Choroid plexus epithelial cell (primary cell): ENCODE data around the gene RNF103.
"Not testable (repeated sequence)": the region's sequence is repeated elsewhere in the genome, so short reads cannot be mapped to it uniquely, and the experiment has no call there.

ENCODE experiments used
- DNase-seq: peaks from one replicate; pipeline ENCODE4 v3.0.0-alpha.2; 2010; ENCODE audit warnings: low read depth
- H3K4me3 ChIP-seq: 2 replicates; pipeline ENCODE4 v1.5.1; 2011; ENCODE audit warnings: low read depth, mild to moderate bottlenecking, control low read depth, low read length, moderate library complexity
- TF ChIP-seq, protein P1 (sequence below): conservative IDR thresholded peaks from 2 replicates; pipeline ENCODE4 v1.5.1; 2011; ENCODE audit warnings: low read depth, mild to moderate bottlenecking, control low read depth, inconsistent platforms, low read length, moderate library complexity

The RNF103 gene, protein sequence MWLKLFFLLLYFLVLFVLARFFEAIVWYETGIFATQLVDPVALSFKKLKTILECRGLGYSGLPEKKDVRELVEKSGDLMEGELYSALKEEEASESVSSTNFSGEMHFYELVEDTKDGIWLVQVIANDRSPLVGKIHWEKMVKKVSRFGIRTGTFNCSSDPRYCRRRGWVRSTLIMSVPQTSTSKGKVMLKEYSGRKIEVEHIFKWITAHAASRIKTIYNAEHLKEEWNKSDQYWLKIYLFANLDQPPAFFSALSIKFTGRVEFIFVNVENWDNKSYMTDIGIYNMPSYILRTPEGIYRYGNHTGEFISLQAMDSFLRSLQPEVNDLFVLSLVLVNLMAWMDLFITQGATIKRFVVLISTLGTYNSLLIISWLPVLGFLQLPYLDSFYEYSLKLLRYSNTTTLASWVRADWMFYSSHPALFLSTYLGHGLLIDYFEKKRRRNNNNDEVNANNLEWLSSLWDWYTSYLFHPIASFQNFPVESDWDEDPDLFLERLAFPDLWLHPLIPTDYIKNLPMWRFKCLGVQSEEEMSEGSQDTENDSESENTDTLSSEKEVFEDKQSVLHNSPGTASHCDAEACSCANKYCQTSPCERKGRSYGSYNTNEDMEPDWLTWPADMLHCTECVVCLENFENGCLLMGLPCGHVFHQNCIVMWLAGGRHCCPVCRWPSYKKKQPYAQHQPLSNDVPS

DNA sequence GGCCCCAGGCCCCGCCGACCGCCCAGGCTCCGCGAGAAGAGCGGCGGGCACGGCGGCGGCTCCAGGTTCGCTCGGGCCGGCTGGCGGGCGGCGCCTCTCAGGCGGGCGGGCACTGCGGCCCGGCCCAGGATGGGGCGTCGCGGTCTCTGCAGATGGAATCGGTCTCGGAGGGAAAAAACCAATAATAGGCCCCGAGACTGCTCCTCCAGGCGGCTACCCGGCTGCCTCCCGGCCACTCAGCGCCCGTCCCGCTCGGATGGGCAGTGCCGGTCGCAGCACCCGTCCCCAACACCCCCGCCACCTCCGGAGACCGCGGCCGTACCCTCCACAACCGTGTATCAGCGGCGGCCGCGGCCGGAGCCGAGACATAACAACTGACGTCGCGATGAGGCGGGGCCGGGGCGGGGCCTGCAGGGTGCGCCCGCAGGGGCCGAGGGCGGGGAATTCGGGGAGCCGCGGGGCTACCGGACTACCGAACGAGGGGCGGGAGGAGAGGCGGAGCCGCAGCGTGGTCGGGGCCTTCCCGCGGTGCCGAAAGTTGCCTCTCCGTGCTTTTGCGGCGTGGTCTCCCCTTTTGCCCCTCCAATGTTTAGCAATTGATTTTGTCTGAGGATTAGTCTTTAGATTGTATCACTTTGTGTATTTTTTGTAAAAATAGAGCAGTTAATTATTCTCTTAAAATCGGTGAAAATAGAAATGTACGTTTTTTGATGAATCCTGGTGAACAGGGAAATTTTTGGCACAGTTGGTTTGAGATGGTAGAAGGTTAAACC lies at the start of gene RNF103:
Gene RNF103 (minus strand): TSS at position 372 of the 773 bp plus-strand sequence. CDS start 979 bp downstream, outside the sequence.
- H3K4me3 ChIP-seq = peak within 1 kb of the TSS; percentile 84
- TF ChIP-seq, protein P1, sequence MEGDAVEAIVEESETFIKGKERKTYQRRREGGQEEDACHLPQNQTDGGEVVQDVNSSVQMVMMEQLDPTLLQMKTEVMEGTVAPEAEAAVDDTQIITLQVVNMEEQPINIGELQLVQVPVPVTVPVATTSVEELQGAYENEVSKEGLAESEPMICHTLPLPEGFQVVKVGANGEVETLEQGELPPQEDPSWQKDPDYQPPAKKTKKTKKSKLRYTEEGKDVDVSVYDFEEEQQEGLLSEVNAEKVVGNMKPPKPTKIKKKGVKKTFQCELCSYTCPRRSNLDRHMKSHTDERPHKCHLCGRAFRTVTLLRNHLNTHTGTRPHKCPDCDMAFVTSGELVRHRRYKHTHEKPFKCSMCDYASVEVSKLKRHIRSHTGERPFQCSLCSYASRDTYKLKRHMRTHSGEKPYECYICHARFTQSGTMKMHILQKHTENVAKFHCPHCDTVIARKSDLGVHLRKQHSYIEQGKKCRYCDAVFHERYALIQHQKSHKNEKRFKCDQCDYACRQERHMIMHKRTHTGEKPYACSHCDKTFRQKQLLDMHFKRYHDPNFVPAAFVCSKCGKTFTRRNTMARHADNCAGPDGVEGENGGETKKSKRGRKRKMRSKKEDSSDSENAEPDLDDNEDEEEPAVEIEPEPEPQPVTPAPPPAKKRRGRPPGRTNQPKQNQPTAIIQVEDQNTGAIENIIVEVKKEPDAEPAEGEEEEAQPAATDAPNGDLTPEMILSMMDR = no peak
- DNase-seq = peak; percentile 91

DNA sequence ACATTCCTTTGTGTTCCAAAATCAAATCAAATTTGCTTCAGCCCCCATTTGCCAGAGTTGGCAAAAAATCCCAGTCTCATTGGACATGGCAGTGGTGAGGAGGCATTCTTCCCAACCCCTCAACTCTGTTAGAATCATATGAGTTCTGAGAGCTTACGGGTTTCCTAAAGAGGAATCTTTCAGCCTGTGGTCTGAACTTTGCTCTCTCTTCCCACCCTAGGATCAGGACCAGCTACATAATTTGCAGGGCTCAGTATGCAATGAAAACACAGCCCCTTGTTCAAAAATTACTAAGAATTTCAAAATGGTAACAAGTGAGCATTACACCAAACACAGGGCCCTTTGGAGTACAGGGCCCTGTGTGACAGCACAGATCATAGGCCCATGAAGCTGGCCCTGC lies 49.3 kb upstream of the RNF103 start:
- H3K4me3 ChIP-seq = no peak overlapping the region
- DNase-seq = no peak
- TF ChIP-seq, protein P1 = no peak

DNA sequence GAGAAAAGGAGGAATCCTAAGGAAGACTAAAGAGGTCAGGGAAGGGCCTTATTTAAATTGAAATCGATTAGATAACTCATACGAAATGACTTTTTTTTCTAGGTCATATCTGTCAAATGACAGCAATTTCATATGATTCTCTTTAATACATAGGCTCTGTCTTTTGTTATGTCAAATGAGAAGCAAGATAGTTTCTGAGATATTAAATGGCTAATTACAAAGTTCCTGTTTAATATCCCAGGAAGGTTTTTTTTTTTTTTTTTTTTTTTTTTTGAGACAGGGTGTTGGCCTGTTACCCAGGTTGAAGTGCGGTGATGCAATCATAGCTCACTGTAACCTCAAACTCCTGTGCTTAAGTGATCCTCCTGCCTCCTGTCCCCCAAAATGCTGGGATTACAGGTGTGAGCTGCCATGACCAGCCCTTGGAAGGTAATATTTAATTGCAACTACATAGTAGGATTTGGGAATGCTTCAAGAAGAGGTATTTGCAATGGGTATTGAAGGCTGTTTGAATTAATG lies 48.4 kb upstream of the RNF103 start:
- DNase-seq = no peak

DNA sequence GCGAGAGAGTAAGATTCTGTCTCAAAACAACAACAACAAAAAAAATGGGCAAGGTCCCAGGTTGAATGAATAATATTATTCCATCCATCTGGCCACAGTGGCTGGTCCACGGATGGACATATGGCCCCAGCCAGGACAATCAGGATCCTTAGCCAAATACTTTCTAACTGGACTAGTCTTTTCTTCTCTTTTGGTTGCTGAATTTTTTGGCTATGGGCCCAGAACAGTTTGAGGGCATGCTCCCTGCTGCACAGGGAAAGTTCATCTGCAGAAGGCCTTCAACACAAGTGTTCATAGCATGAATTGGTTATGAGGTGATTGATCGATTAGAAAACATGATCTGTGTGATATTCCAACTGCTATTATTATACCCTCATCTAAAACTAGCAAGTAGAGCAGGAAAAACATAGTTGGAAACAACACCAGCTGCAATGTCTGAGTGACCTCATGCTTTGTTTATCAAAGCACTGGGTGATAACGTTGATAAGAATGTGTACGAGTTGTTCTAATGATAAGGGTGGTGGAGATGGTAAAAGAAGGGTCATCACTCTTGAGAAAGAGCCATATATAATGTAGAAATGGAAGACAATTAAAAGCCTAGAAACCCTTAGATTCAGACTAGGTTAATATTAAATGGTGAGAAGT lies 47.8 kb upstream of the RNF103 start:
- no peak overlapping the region for H3K4me3 ChIP-seq
- TF ChIP-seq, protein P1 = no peak
- DNase-seq = peak; percentile 61

More for the DNA sequence above, 48.4 kb upstream of the RNF103 start:
- H3K4me3 ChIP-seq = no peak overlapping the region
- TF ChIP-seq, protein P1 = no peak

DNA sequence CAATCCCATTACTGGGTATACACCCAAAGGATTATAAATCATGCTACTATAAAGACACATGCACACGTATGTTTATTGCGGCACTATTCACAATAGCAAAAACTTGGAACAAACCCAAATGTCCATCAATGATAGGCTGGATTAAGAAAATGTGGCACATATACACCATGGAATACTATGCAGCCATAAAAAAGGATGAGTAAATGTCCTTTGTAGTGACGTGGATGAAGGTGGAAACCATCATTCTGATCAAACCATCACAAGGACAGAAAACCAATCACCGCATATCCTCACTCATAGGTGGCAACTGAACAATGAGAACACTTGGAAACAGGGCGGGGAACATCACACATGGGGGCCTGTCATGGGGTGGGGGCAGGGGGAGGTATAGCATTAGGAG lies 45.7 kb upstream of the RNF103 start:
- not testable (repeated sequence) for DNase-seq

DNA sequence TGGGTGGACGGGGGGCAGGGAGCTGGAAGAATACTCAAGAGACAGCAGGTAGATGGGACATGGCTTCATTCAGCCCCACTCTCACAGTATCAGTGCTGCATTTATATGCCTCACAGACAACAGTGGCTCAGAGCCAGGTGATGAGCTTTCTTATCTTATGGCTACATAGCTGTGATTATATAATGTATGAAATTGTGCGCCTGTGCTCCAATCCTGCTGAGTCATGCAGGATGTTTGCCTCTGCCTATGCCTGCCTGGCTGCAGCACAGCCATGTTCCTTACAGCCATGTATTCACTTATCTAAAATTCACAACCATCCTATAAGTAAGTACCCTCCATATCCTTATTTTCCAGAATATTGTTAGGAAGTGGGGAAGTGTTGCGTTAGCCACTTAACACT lies 37.7 kb upstream of the RNF103 start:
- peak; percentile 26 for DNase-seq
- no peak overlapping the region for H3K4me3 ChIP-seq
- TF ChIP-seq, protein P1 = no peak

More for the DNA sequence above, 45.7 kb upstream of the RNF103 start:
- not testable (repeated sequence) for H3K4me3 ChIP-seq
